Suprapubic skin (tissue), 4 donors: Measurements from ENCODE around the gene INCENP. TPM values are rescaled to one million over a fixed set of nuclear protein-coding genes. Genes with fewer than 3 reads are reported as not detected.

Experiments
- DNase-seq, 2 donors: peaks; one replicate each; pipeline ENCODE4 v3.0.0-alpha.2; 2019; ENCODE audit warnings: low spot score in 2 of 2
- H3K27ac ChIP-seq: fragments of 200-600 bp; sonication (generic); one replicate; pipeline ENCODE4 v1.5.1; 2019
- H3K27me3 ChIP-seq: fragments of 200-600 bp; sonication (generic); one replicate; pipeline ENCODE4 v1.5.1; 2019
- H3K36me3 ChIP-seq: fragments of 200-600 bp; sonication (generic); one replicate; pipeline ENCODE4 v1.5.1; 2019
- H3K4me1 ChIP-seq: fragments of 200-600 bp; sonication (generic); one replicate; pipeline ENCODE4 v1.5.1; 2019
- H3K4me3 ChIP-seq: fragments of 200-600 bp; sonication (generic); one replicate; pipeline ENCODE4 v1.5.1; 2019; ENCODE audit warnings: mild to moderate bottlenecking
- H3K9me3 ChIP-seq: fragments of 200-600 bp; sonication (generic); one replicate; pipeline ENCODE4 v1.5.1; 2019
- CTCF ChIP-seq, 2 donors: fragments of 200-600 bp in 1 of 2; fragments of 450-650 bp in 1 of 2; sonication (generic) in 1 of 2; IDR thresholded peaks; one replicate each; pipeline ENCODE4 v1.5.1; 2016 to 2019; ENCODE audit warnings: antibody characterized with exemption in 2 of 2, mild to moderate bottlenecking in 1 of 2, moderate library complexity in 1 of 2
- EP300 ChIP-seq: sonication (generic); formaldehyde crosslinking; IDR thresholded peaks from one replicate; pipeline ENCODE4 v1.6.1; 2017; ENCODE audit warnings: antibody characterized with exemption
- POLR2A ChIP-seq, 2 donors: fragments of 450-650 bp; IDR thresholded peaks; one replicate each; pipeline ENCODE4 v1.6.1; 2017; ENCODE audit warnings: antibody characterized with exemption in 2 of 2, mild to moderate bottlenecking in 2 of 2, moderate library complexity in 2 of 2
- POLR2AphosphoS5 ChIP-seq, 3 donors: sonication (generic); formaldehyde crosslinking; IDR thresholded peaks; one replicate each; pipeline ENCODE4 v1.6.1; 2017; ENCODE audit warnings: antibody characterized with exemption in 3 of 3
- WGBS: methylation state at CpG from one replicate; pipeline ENCODE4 v1.1.5; 2018; 5-methylcytosine and 5-hydroxymethylcytosine counted together
- total RNA-seq, 4 donors: library from RNA; depleted of rRNA; stranded (reverse); fragments of >200 nt; gene quantifications; one replicate each; pipeline ENCODE4 v1.1.0, GENCODE V29; 2016

INCENP gene
- total RNA-seq, 4 donors from 2014 or later = 31.6 to 52.4 (median 33.9) TPM

GRCh38 chr11:62116451-62116850 is 7.4 kb upstream of the INCENP start:
- H3K4me1 ChIP-seq = peaks cover 14% of the 10 kb centered on the region
- no peaks in the 10 kb centered on the region for H3K9me3 ChIP-seq
- TF ChIP-seq POLR2AphosphoS5 (IDR thresholded peaks at IDR 0.05) = no peak
- TF ChIP-seq CTCF (IDR thresholded peaks at IDR 0.05) = no peak
- 85% methylated on average over 2 of the region's 2 CpGs for WGBS
- H3K27me3 ChIP-seq = no peaks in the 10 kb centered on the region
- H3K27ac ChIP-seq = no peak overlapping the region
- no peaks in the 10 kb centered on the region for H3K36me3 ChIP-seq
- DNase-seq = no peak
- H3K4me3 ChIP-seq = no peak overlapping the region

- no peak overlapping the region for H3K4me3 ChIP-seq
- H3K36me3 ChIP-seq = no peaks in the 10 kb centered on the region
- H3K4me1 ChIP-seq = peaks cover 7% of the 10 kb centered on the region
- no peak overlapping the region for H3K27ac ChIP-seq
- DNase-seq = no peak
- H3K27me3 ChIP-seq = no peaks in the 10 kb centered on the region
- H3K9me3 ChIP-seq = no peaks in the 10 kb centered on the region
- WGBS = 92% methylated on average over 3 of the region's 3 CpGs
- no peak for TF ChIP-seq EP300
- TF ChIP-seq CTCF (IDR thresholded peaks at IDR 0.05) = no peak
- TF ChIP-seq POLR2AphosphoS5 (IDR thresholded peaks at IDR 0.05) = no peak
- no peak for TF ChIP-seq POLR2A (IDR thresholded peaks at IDR 0.05)
These were observed 4.2 kb upstream of the INCENP start for GRCh38 chr11:62119569-62119968.

GRCh38 chr11:62120001-62120400 is 3.8 kb upstream of the INCENP start:
- 80% methylated on average over 4 of the region's 4 CpGs for WGBS
- no peak for TF ChIP-seq EP300
- no peak for TF ChIP-seq POLR2A (IDR thresholded peaks at IDR 0.05)
- no peak for TF ChIP-seq CTCF (IDR thresholded peaks at IDR 0.05)
- TF ChIP-seq POLR2AphosphoS5 (IDR thresholded peaks at IDR 0.05) = no peak
- H3K27me3 ChIP-seq = no peaks in the 10 kb centered on the region
- DNase-seq = no peak
- H3K27ac ChIP-seq = no peak overlapping the region
- no peak overlapping the region for H3K4me3 ChIP-seq
- no peaks in the 10 kb centered on the region for H3K36me3 ChIP-seq
- H3K9me3 ChIP-seq = no peaks in the 10 kb centered on the region
- H3K4me1 ChIP-seq = peaks cover 11% of the 10 kb centered on the region

- H3K9me3 ChIP-seq = no peaks in the 10 kb centered on the region
- H3K27me3 ChIP-seq = no peaks in the 10 kb centered on the region
- no peak overlapping the region for H3K27ac ChIP-seq
- H3K36me3 ChIP-seq = no peaks in the 10 kb centered on the region
- 79% methylated on average over 5 of the region's 5 CpGs for WGBS
- no peak overlapping the region for H3K4me3 ChIP-seq
- peaks cover 15% of the 10 kb centered on the region for H3K4me1 ChIP-seq
- no peak for DNase-seq
- TF ChIP-seq CTCF (IDR thresholded peaks at IDR 0.05) = no peak
- TF ChIP-seq EP300 = no peak
- no peak for TF ChIP-seq POLR2AphosphoS5 (IDR thresholded peaks at IDR 0.05)
- no peak for TF ChIP-seq POLR2A (IDR thresholded peaks at IDR 0.05)
These were observed 3.4 kb upstream of the INCENP start for GRCh38 chr11:62120431-62120830.

GRCh38 chr11:62122076-62122475 is 1.7 kb upstream of the INCENP start:
- WGBS = 62% methylated on average over 6 of the region's 6 CpGs
- Histone ChIP-seq H3K36me3 (no peaks in the 10 kb centered on the region), H3K27ac (no peak overlapping the region), H3K27me3 (no peaks in the 10 kb centered on the region), H3K4me1 (peaks cover 22% of the 10 kb centered on the region), H3K9me3 (no peaks in the 10 kb centered on the region), H3K4me3 (no peak overlapping the region)
- no peak for TF ChIP-seq POLR2A (IDR thresholded peaks at IDR 0.05)
- no peak for TF ChIP-seq EP300
- no peak for TF ChIP-seq POLR2AphosphoS5 (IDR thresholded peaks at IDR 0.05)
- no peak for TF ChIP-seq CTCF (IDR thresholded peaks at IDR 0.05)
- DNase-seq = no peak
